Fibroblast of lung (primary cell): Measurements from ENCODE around the gene TNNI3K. TPM values are rescaled to one million over a fixed set of nuclear protein-coding genes. Genes with fewer than 3 reads are reported as not detected.

Experiments used
- DNase-seq, 2 donors: peaks; one replicate each; pipeline versions ENCODE4 v3.0.0 to v3.0.0-alpha.2; 2010; ENCODE audit warnings: low read depth in 2 of 2
- H2AFZ ChIP-seq: 2 replicates; pipeline ENCODE4 v1.5.1; 2012; ENCODE audit warnings: low read length, control low read depth, inconsistent platforms
- H3K27ac ChIP-seq: 2 replicates; pipeline ENCODE4 v1.5.1; 2011; ENCODE audit warnings: low read length, control low read depth; ENCODE audit not compliant: insufficient read depth
- H3K27me3 ChIP-seq: 2 replicates; pipeline ENCODE4 v1.5.1; 2011; ENCODE audit warnings: mild to moderate bottlenecking, low read length; ENCODE audit not compliant: control insufficient read depth, insufficient read depth
- H3K36me3 ChIP-seq: 2 replicates; pipeline ENCODE4 v1.5.1; 2011; ENCODE audit warnings: low read length; ENCODE audit not compliant: control insufficient read depth, insufficient read depth
- H3K4me1 ChIP-seq: 2 replicates; pipeline ENCODE4 v1.5.1; 2011; ENCODE audit warnings: low read length; ENCODE audit not compliant: control insufficient read depth, insufficient read depth; ENCODE audit errors: extremely low read depth
- H3K4me2 ChIP-seq: 2 replicates; pipeline ENCODE4 v1.5.1; 2011; ENCODE audit warnings: low read length, control low read depth; ENCODE audit not compliant: insufficient read depth; ENCODE audit errors: extremely low read depth
- H3K4me3 ChIP-seq, 4 experiments: fragments of 200-600 bp in 1 of 4; sonication (generic) in 1 of 4; replicated peaks in 1 of 4; 2 replicates each; pipeline ENCODE4 v1.5.1; 2011 to 2016; ENCODE audit warnings: low read length in 4 of 4, low read depth in 3 of 4, mild to moderate bottlenecking in 3 of 4, control low read depth in 2 of 4, inconsistent platforms in 1 of 4, mixed read lengths in 1 of 4; ENCODE audit not compliant: insufficient read depth in 1 of 4; ENCODE audit errors: control extremely low read depth in 1 of 4
- H3K79me2 ChIP-seq: 2 replicates; pipeline ENCODE4 v1.5.1; 2012; ENCODE audit warnings: mild to moderate bottlenecking, low read length, inconsistent platforms; ENCODE audit not compliant: control insufficient read depth, insufficient read depth
- H3K9ac ChIP-seq: 2 replicates; pipeline ENCODE4 v1.5.1; 2011; ENCODE audit warnings: mild to moderate bottlenecking, low read length, control low read depth; ENCODE audit not compliant: insufficient read depth
- H3K9me3 ChIP-seq: 2 replicates; pipeline ENCODE4 v1.5.1; 2012; ENCODE audit warnings: low read depth, low read length; ENCODE audit not compliant: control insufficient read depth, insufficient read depth
- H4K20me1 ChIP-seq: 2 replicates; pipeline ENCODE4 v1.5.1; 2011; ENCODE audit warnings: low read length; ENCODE audit not compliant: control insufficient read depth, insufficient read depth; ENCODE audit errors: extremely low read depth
- EZH2 ChIP-seq: IDR thresholded peaks from 2 replicates; pipeline ENCODE4 v1.5.1; 2012; ENCODE audit warnings: low read length, control low read depth, mild to moderate bottlenecking; ENCODE audit errors: missing control alignments
- polyA plus RNA-seq, 2 donors: library from polyadenylated mRNA; depleted of rRNA in 1 of 2; stranded (reverse) in 1 of 2; unstranded in 1 of 2; fragments of >200 nt; gene quantifications; 2 replicates each; pipeline ENCODE4 v1.2.1, GENCODE V29; 2011 to 2012; ENCODE audit warnings: missing spikeins in 1 of 2
- total RNA-seq: library from RNA; depleted of rRNA; stranded (reverse); fragments of >200 nt; gene quantifications from 2 replicates; pipeline ENCODE4 v1.2.1, GENCODE V29; 2014
- TF ChIP-seq, protein P1 (sequence below), 2 donors: IDR thresholded peaks in 1 of 2; conservative IDR thresholded peaks in 1 of 2; 1 replicate in 1 of 2; 2 replicates in 1 of 2; pipeline ENCODE4 v1.5.1; 2011 to 2012; ENCODE audit warnings: low read length in 2 of 2, control low read depth in 1 of 2, inconsistent platforms in 1 of 2, low read depth in 1 of 2, mild to moderate bottlenecking in 1 of 2

Gene TNNI3K
- total and polyA plus RNA-seq, 2 donors (not counting 1 experiment from before 2014, with no cell fraction given) = 0.66 to 0.91 TPM

DNA sequence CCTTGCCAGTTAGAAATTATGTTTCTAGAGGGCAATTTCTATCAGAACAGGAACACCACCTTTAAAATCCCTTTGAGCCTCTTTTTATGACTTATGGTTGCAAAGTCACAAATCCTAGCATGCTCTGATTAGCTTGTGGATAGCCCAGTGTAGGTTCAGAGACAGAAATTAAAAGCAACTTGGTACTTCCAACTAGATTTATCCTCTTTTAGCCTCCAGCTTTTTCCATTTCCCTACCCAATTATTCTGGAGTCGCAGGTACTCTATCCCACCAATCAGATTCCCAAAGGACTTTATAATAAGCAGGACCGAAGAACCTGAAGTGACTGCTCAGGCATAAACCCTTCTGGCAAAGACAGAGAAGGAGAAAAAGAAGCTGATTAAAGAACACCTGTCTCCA is 310.6 kb downstream of the TNNI3K start:
- Histone ChIP-seq H3K4me3 (no peak overlapping the region), H3K36me3 (no peaks in the 10 kb centered on the region), H3K27me3 (no peaks in the 10 kb centered on the region), H3K79me2 (no peaks in the 10 kb centered on the region), H3K4me2 (no peak overlapping the region), H3K9me3 (no peaks in the 10 kb centered on the region), H4K20me1 (no peaks in the 10 kb centered on the region), H2AFZ (no peak overlapping the region), H3K4me1 (no peaks in the 10 kb centered on the region), H3K9ac (no peak overlapping the region), H3K27ac (no peak overlapping the region)
- TF ChIP-seq, protein P1, sequence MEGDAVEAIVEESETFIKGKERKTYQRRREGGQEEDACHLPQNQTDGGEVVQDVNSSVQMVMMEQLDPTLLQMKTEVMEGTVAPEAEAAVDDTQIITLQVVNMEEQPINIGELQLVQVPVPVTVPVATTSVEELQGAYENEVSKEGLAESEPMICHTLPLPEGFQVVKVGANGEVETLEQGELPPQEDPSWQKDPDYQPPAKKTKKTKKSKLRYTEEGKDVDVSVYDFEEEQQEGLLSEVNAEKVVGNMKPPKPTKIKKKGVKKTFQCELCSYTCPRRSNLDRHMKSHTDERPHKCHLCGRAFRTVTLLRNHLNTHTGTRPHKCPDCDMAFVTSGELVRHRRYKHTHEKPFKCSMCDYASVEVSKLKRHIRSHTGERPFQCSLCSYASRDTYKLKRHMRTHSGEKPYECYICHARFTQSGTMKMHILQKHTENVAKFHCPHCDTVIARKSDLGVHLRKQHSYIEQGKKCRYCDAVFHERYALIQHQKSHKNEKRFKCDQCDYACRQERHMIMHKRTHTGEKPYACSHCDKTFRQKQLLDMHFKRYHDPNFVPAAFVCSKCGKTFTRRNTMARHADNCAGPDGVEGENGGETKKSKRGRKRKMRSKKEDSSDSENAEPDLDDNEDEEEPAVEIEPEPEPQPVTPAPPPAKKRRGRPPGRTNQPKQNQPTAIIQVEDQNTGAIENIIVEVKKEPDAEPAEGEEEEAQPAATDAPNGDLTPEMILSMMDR (conservative IDR thresholded peaks at IDR 0.05 in 1 of 2, IDR thresholded peaks at IDR 0.05 in 1 of 2; ENCODE audit: low read depth in 1 of 2, low read length in 2 of 2) = no peak
- TF ChIP-seq EZH2 = no peak
- DNase-seq = no peak

- Histone ChIP-seq H3K4me3 (no peak overlapping the region), H3K79me2 (no peaks in the 10 kb centered on the region), H3K4me2 (no peak overlapping the region), H3K9ac (no peak overlapping the region), H3K4me1 (no peaks in the 10 kb centered on the region), H3K36me3 (no peaks in the 10 kb centered on the region), H4K20me1 (no peaks in the 10 kb centered on the region), H3K27ac (no peak overlapping the region), H2AFZ (no peak overlapping the region), H3K9me3 (no peaks in the 10 kb centered on the region), H3K27me3 (no peaks in the 10 kb centered on the region)
- TF ChIP-seq, protein P1 (conservative IDR thresholded peaks at IDR 0.05 in 1 of 2, IDR thresholded peaks at IDR 0.05 in 1 of 2; ENCODE audit: low read depth in 1 of 2, low read length in 2 of 2) = no peak
- no peak for TF ChIP-seq EZH2
- DNase-seq = no peak
Observed at GRCh38 chr1:74548961-74549750, 314.0 kb downstream of the TNNI3K start.

GRCh38 chr1:74549932-74550331 is 314.7 kb downstream of the TNNI3K start:
- no peak overlapping the region for H2AFZ ChIP-seq
- H3K4me3 ChIP-seq = no peak overlapping the region
- H3K4me2 ChIP-seq = no peak overlapping the region
- no peak overlapping the region for H3K27ac ChIP-seq
- no peaks in the 10 kb centered on the region for H3K36me3 ChIP-seq
- no peak for DNase-seq
- H3K9ac ChIP-seq = no peak overlapping the region
- no peaks in the 10 kb centered on the region for H4K20me1 ChIP-seq
- no peaks in the 10 kb centered on the region for H3K79me2 ChIP-seq
- H3K9me3 ChIP-seq = no peaks in the 10 kb centered on the region
- no peak for TF ChIP-seq EZH2
- TF ChIP-seq, protein P1 (conservative IDR thresholded peaks at IDR 0.05 in 1 of 2, IDR thresholded peaks at IDR 0.05 in 1 of 2; ENCODE audit: low read depth in 1 of 2, low read length in 2 of 2) = no peak
- no peaks in the 10 kb centered on the region for H3K27me3 ChIP-seq
- no peaks in the 10 kb centered on the region for H3K4me1 ChIP-seq
